Vagina (tissue), 2 donors: ENCODE data around the gene GABRB2.

ENCODE experiments used
- POLR2A ChIP-seq, 2 donors: fragments of 450-650 bp; IDR thresholded peaks; one replicate each; pipeline ENCODE4 v1.6.1; 2017; ENCODE audit warnings: antibody characterized with exemption in 2 of 2, mild to moderate bottlenecking in 2 of 2, moderate library complexity in 2 of 2
- POLR2AphosphoS5 ChIP-seq, 2 donors: sonication (generic); formaldehyde crosslinking; IDR thresholded peaks; one replicate each; pipeline ENCODE4 v1.9.0; 2017; ENCODE audit warnings: antibody characterized with exemption in 2 of 2, mild to moderate bottlenecking in 2 of 2, low read depth in 1 of 2; ENCODE audit not compliant: insufficient read depth in 1 of 2

GRCh38 chr5:161544350-161544765, 2.2 kb downstream of the GABRB2 start:
- TF ChIP-seq POLR2AphosphoS5 (IDR thresholded peaks at IDR 0.05; ENCODE audit: insufficient read depth in 1 of 2, low read depth in 1 of 2) = no peak
- TF ChIP-seq POLR2A (IDR thresholded peaks at IDR 0.05) = no peak
